Lung (tissue), 12 donors: ENCODE measurements around the gene FOXP3. TPM values are rescaled to one million over a fixed set of nuclear protein-coding genes. Genes with fewer than 3 reads are reported as not detected.

ENCODE experiments used
- ATAC-seq: fragments of 200-7000 bp; cut with Tn5 transposase; one replicate; pipeline ENCODE4 v1.9.1; 2020; ENCODE audit warnings: moderate number of reproducible peaks; ENCODE audit not compliant: insufficient read depth, low FRiP score
- DNase-seq, 3 donors: peaks; one replicate each; pipeline ENCODE4 v3.0.0-alpha.2; 2013 to 2017
- H3K27ac ChIP-seq, 2 donors: one replicate each; pipeline ENCODE4 v1.5.1; 2013; ENCODE audit warnings: mild to moderate bottlenecking in 2 of 2, moderate library complexity in 2 of 2, control low read depth in 1 of 2, inconsistent platforms in 1 of 2, low read depth in 1 of 2, low read length in 1 of 2
- H3K27me3 ChIP-seq, 3 donors: one replicate each; pipeline ENCODE4 v1.5.1; 2013; ENCODE audit warnings: low read length in 2 of 3; ENCODE audit not compliant: control insufficient read depth in 3 of 3, insufficient read depth in 3 of 3
- H3K36me3 ChIP-seq, 4 donors: one replicate each; pipeline ENCODE4 v1.5.1; 2013; ENCODE audit warnings: low read length in 4 of 4, mild to moderate bottlenecking in 1 of 4, moderate library complexity in 1 of 4; ENCODE audit not compliant: control insufficient read depth in 4 of 4, insufficient read depth in 4 of 4
- H3K4me1 ChIP-seq, 5 donors: one replicate each; pipeline ENCODE4 v1.5.1; 2013; ENCODE audit warnings: low read length in 5 of 5, mild to moderate bottlenecking in 2 of 5, moderate library complexity in 1 of 5; ENCODE audit not compliant: control insufficient read depth in 5 of 5, insufficient read depth in 5 of 5
- H3K4me3 ChIP-seq: one replicate; pipeline ENCODE4 v1.5.1; 2013; ENCODE audit warnings: mild to moderate bottlenecking, control low read depth, moderate library complexity
- H3K9ac ChIP-seq, 2 donors: one replicate each; pipeline ENCODE4 v1.5.1; 2013; ENCODE audit warnings: low read length in 2 of 2, control low read depth in 1 of 2; ENCODE audit not compliant: insufficient read depth in 1 of 2
- H3K9me3 ChIP-seq, 4 donors: one replicate each; pipeline ENCODE4 v1.5.1; 2013; ENCODE audit warnings: low read length in 3 of 4, mild to moderate bottlenecking in 1 of 4, moderate library complexity in 1 of 4; ENCODE audit not compliant: control insufficient read depth in 4 of 4, insufficient read depth in 3 of 4
- CTCF ChIP-seq: IDR thresholded peaks from 2 replicates; pipeline ENCODE4 v1.5.1; 2012; ENCODE audit warnings: mild to moderate bottlenecking; ENCODE audit errors: control extremely low read depth, extremely low read depth
- WGBS, 2 donors: extraction: QIAGEN DNeasy Blood & Tissue Kit; methylation state at CpG; one replicate each; pipeline ENCODE4 v1.1.7; 2013; 5-methylcytosine and 5-hydroxymethylcytosine counted together
- polyA plus RNA-seq, 2 donors: library from polyadenylated mRNA; stranded (reverse); fragments of 200-250 nt; gene quantifications; one replicate each; pipeline ENCODE4 v1.2.1, GENCODE V29; 2013
- total RNA-seq, 2 donors: library from RNA; depleted of rRNA in 1 of 2; stranded (reverse); fragments of >200 nt in 1 of 2; gene quantifications; one replicate each; pipeline ENCODE4 v1.2.1, GENCODE V29; 2014 to 2021
- donor health status: control.
- donor health status: control.
- donor health status: Bipolar disorder and iron deficiency.
- donor health status: healthy.
- donor health status: DM: yes; HTN: yes; CAD: no.

Gene FOXP3
- total and polyA plus RNA-seq, 4 donors = 0.12 to 1.4 (median 0.48) TPM

- Histone ChIP-seq H3K27me3 (no peaks in the 10 kb centered on the region), H3K9ac (no peak overlapping the region), H3K4me3 (no peak overlapping the region), H3K36me3 (peaks cover 0 to 42% (median 3%) of the 10 kb centered on the region in 4 donors), H3K4me1 (no peaks in the 10 kb centered on the region), H3K9me3 (no peaks in the 10 kb centered on the region), H3K27ac (no peak overlapping the region)
- WGBS, 2 donors = 91 to 94% methylated on average over 7 to 10 of the region's 10 CpGs
- no peak for TF ChIP-seq CTCF
- no peak for ATAC-seq
- DNase-seq = no peak
These were observed 18.0 kb downstream of the FOXP3 start for GRCh38 chrX:49246541-49246940.

DNA sequence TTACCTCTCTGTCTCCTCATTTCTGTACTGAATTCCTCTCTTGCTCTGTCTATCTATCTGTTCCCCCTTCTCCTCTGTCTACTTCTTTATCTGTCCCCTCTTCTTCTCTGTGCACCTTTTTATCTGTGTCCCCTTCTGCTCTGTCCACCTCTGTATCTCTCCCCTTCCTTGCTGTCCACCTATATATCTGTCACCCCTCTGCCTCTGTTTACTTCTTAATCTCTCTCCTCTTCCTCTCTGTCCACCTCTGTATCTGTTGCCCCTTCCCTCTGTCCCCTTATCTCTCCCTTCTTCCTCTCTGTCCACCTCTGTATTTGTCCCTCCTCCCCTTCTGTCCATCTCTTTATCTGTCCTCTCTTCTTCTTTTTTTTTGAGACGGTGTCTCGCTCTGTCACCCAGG lies 20.3 kb downstream of the FOXP3 start:
- H3K9ac ChIP-seq = no peak overlapping the region
- H3K4me1 ChIP-seq = no peaks in the 10 kb centered on the region
- DNase-seq (no peak), ATAC-seq (no peak)
- H3K36me3 ChIP-seq = peaks cover 0 to 36% (median 3%) of the 10 kb centered on the region in 4 donors
- WGBS, 2 donors = 89 to 93% methylated on average over 2 of the region's 2 CpGs
- H3K27me3 ChIP-seq = no peaks in the 10 kb centered on the region
- H3K9me3 ChIP-seq = no peaks in the 10 kb centered on the region
- no peak for TF ChIP-seq CTCF
- no peak overlapping the region for H3K27ac ChIP-seq
- no peak overlapping the region for H3K4me3 ChIP-seq

DNA sequence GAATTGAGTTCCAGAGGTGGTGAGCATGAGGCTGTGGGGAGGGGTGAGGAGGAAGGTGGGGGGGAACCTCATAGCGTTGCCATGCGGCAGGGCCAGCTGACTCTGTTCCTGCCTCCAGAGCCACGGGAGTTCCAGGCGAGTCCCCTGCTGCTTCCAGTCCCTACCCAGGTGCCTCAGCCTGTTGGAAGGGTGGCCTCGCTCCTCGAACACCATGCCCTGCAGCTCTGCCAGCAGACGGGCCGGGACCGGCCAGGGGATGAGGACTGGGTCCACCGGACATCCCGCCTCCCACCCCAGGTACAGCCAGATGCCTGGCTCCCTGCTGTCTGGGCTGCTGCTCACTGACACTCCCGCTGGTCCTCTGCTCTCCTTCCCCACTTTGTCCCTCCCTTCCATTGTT lies 21.3 kb downstream of the FOXP3 start:
- peaks cover 0 to 27% (median 3%) of the 10 kb centered on the region in 4 donors for H3K36me3 ChIP-seq
- H3K9me3 ChIP-seq = no peaks in the 10 kb centered on the region
- TF ChIP-seq CTCF = no peak
- H3K27ac ChIP-seq = no peak overlapping the region
- no peaks in the 10 kb centered on the region for H3K27me3 ChIP-seq
- H3K4me3 ChIP-seq = no peak overlapping the region
- DNase-seq (no peak), ATAC-seq (no peak)
- no peak overlapping the region for H3K9ac ChIP-seq
- 83 to 86% methylated on average over 7 to 12 of the region's 12 CpGs for WGBS, 2 donors
- peaks cover 0 to 3% (median 0%) of the 10 kb centered on the region in 5 donors for H3K4me1 ChIP-seq

DNA sequence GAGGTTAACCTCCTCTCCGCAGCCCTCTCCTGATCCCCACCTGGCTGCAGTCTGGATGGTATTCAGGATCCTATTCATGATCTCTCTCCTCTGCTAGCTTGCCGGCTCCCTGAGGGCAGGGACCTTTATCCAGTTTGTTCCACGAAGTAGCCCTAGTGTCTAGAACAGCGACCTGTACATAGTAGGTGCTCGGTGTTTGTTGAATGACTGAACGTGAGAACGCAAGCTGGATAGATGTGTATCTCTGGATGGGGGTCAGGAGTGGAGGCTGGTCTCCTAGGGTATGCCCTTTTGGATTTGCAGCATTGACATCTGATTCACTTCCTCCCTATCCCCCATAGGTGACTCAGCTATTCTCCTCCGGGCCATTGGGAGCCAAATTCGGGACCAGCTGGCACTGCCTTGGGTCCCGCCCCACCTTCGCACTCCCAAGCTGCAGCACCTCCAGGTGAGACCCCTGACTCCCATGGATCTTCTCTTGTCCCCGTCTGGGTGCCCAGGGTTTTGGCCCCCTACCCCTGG lies 21.9 kb downstream of the FOXP3 start:
- Histone ChIP-seq H3K4me3 (no peak overlapping the region), H3K9me3 (no peaks in the 10 kb centered on the region), H3K27me3 (no peaks in the 10 kb centered on the region), H3K9ac (no peak overlapping the region), H3K27ac (no peak overlapping the region), H3K4me1 (peaks cover 0 to 3% (median 0%) of the 10 kb centered on the region in 5 donors), H3K36me3 (peaks cover 0 to 26% (median 3%) of the 10 kb centered on the region in 4 donors)
- TF ChIP-seq CTCF = no peak
- 88 to 89% methylated on average over 12 of the region's 12 CpGs for WGBS, 2 donors
- DNase-seq = no peak
- no peak for ATAC-seq
